Measurements from ENCODE around the gene MUC6. TPM values are rescaled to one million over a fixed set of nuclear protein-coding genes. Genes with fewer than 3 reads are reported as not detected.

Gene MUC6
- total RNA-seq, 1 experiment from 2014 or later = not detected

DNA sequence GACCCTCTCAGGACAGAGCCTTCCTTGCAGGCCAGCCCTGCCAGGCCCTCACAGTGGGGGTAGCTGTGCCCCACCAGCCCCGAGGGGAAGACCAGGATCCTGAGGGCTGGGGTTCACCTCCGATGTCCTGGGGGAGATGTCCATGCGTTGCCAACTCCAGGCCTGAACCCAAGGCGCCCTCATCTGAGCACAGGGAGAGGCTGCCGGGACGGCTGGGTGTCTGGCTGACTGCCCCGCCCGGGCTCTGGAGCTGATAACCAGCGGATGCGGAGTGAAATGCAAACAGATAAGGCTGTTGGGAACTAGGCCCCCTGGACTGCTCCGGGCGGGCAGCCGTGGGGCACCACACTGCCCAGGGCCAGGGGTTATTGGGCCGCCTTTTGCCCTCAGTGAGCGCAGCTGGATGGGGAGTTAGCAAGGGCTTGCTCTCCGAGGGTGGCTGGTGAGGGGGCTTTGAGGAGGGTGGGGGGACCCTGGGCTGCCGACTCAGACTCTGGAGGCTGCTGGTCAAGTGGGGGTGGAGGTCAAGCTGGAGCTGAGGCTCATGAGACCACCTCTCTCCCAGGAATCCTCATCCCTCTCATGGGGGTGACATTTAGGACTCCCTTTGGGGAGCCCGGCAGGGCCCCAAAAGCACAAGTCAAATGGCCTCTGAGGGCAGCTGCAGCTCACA is 5.6 kb upstream of the MUC6 start:
- no peaks in the 10 kb centered on the region for H3K79me1 ChIP-seq (ENCODE audit: insufficient read depth, low read depth, low read length, poor library complexity, severe bottlenecking)
- H2BK20ac ChIP-seq (ENCODE audit: low read depth, low read length, poor library complexity, severe bottlenecking) = no peak overlapping the region
- no peak overlapping the region for H3K4ac ChIP-seq (ENCODE audit: low read depth, low read length)
- no peak overlapping the region for H3K18ac ChIP-seq (ENCODE audit: insufficient read length, low read depth, low read length)
- H2BK120ac ChIP-seq (ENCODE audit: low read depth, low read length, poor library complexity, severe bottlenecking) = no peak overlapping the region
- H3K23ac ChIP-seq (ENCODE audit: insufficient read length, low read depth, low read length) = no peak overlapping the region
- no peak overlapping the region for H3K9ac ChIP-seq (ENCODE audit: extremely low read depth, insufficient read length, low read length)
- no peaks in the 10 kb centered on the region for H3K23me2 ChIP-seq (ENCODE audit: insufficient read length, low read depth, low read length, poor library complexity, severe bottlenecking)
- H2BK5ac ChIP-seq (ENCODE audit: insufficient read length, low read length) = no peak overlapping the region
- no peaks in the 10 kb centered on the region for H3K27me3 ChIP-seq (ENCODE audit: insufficient read depth, low read length)
- H3K79me2 ChIP-seq (ENCODE audit: insufficient read depth, low read length) = no peaks in the 10 kb centered on the region
- H3K4me2 ChIP-seq (ENCODE audit: insufficient read depth, insufficient read length, low read length) = no peak overlapping the region
- DNase-seq = no peak
- no peak overlapping the region for H2AK5ac ChIP-seq (ENCODE audit: insufficient read length, low read length)
- H2AFZ ChIP-seq (ENCODE audit: low read length) = no peak overlapping the region
- H4K91ac ChIP-seq (ENCODE audit: insufficient read length, low read depth, low read length) = no peak overlapping the region
- H3K4me1 ChIP-seq (ENCODE audit: insufficient read depth, low read length) = no peaks in the 10 kb centered on the region
- no peak overlapping the region for H3T11ph ChIP-seq (ENCODE audit: low read length)
- no peaks in the 10 kb centered on the region; a peak in 1 of 5 replicates for H3K9me3 Mint-ChIP-seq
- no peaks in the 10 kb centered on the region for H4K20me1 ChIP-seq (ENCODE audit: control insufficient read depth, insufficient read depth, insufficient read length)
- no peak overlapping the region for H3K56ac ChIP-seq (ENCODE audit: insufficient read length, low read depth, low read length)
- H3K9me3 ChIP-seq (ENCODE audit: control insufficient read depth, low read depth, low read length) = no peaks in the 10 kb centered on the region
- no peaks in the 10 kb centered on the region; a peak in 1 of 7 replicates for H3K36me3 Mint-ChIP-seq (ENCODE audit: insufficient read depth in 1 of 3, low read depth in 3 of 3)
- WGBS (ENCODE audit: extremely low coverage, insufficient read length, low lambda C conversion rate) = no CpG with 5 or more reads among the region's 18 CpGs
- TF ChIP-seq, protein P1, sequence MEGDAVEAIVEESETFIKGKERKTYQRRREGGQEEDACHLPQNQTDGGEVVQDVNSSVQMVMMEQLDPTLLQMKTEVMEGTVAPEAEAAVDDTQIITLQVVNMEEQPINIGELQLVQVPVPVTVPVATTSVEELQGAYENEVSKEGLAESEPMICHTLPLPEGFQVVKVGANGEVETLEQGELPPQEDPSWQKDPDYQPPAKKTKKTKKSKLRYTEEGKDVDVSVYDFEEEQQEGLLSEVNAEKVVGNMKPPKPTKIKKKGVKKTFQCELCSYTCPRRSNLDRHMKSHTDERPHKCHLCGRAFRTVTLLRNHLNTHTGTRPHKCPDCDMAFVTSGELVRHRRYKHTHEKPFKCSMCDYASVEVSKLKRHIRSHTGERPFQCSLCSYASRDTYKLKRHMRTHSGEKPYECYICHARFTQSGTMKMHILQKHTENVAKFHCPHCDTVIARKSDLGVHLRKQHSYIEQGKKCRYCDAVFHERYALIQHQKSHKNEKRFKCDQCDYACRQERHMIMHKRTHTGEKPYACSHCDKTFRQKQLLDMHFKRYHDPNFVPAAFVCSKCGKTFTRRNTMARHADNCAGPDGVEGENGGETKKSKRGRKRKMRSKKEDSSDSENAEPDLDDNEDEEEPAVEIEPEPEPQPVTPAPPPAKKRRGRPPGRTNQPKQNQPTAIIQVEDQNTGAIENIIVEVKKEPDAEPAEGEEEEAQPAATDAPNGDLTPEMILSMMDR (conservative IDR thresholded peaks at IDR 0.05) = no peak
- H3K4me3 Mint-ChIP-seq = no peak overlapping the region
- H4K8ac ChIP-seq (replicated peaks; ENCODE audit: insufficient read length, low read depth, low read length) = no peak overlapping the region
- H3K14ac ChIP-seq (ENCODE audit: insufficient read depth, low read length) = no peak overlapping the region
- H3K27ac Mint-ChIP-seq = no peak overlapping the region
- no peaks in the 10 kb centered on the region for H3K4me1 Mint-ChIP-seq
- peaks cover 9% of the 10 kb centered on the region for H3K27me3 Mint-ChIP-seq (ENCODE audit: low read depth)
- H2BK12ac ChIP-seq (ENCODE audit: insufficient read length, low read depth, low read length) = no peak overlapping the region
- H3K27ac ChIP-seq (ENCODE audit: insufficient read length, low read depth, low read length) = no peak overlapping the region
- no peak overlapping the region for H4K5ac ChIP-seq (ENCODE audit: insufficient read length, low read depth, low read length)
- no peak overlapping the region for H2BK15ac ChIP-seq (ENCODE audit: low read depth, low read length)

Measured in H9 (cell line).